ENCODE results near the gene NAIF1. TPM values are rescaled to one million over a fixed set of nuclear protein-coding genes. Genes with fewer than 3 reads are reported as not detected.

Gene NAIF1
- total and polyA plus RNA-seq, 2 experiments from 2014 or later, result 4.9 to 5.5 TPM

DNA sequence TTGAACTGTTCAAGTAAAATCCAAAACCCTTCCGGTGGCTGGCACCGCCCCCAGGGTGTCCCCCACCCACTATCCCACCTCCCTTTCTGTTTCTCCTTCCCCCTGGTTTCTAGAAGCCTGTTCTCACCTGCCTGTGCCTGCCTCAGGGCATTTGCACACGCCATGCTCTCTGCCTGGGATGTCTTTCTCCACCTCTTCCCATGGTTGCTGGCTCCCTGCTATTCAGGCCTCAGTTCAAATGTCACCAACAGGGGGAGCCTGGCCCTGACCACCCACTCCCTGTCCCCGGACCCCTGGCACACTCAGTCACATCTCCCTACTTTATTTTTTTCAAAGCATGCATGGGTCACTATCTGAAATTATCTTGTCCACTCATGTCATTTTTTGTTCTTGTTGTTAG, 46.4 kb downstream of the NAIF1 start:
- H3K9me3 Mint-ChIP-seq, result no peaks in the 10 kb centered on the region; the same call in 2 of the 3 replicates
- Histone ChIP-seq H3K27me3 (ENCODE audit: insufficient read depth) (no peaks in the 10 kb centered on the region), H3K4me3 (no peak overlapping the region), H3K79me2 (replicated peaks; ENCODE audit: insufficient read depth) (no peaks in the 10 kb centered on the region), H3K9me2 (ENCODE audit: insufficient read depth) (no peaks in the 10 kb centered on the region), H3K4me1 (ENCODE audit: insufficient read depth) (no peaks in the 10 kb centered on the region), H3K36me3 (ENCODE audit: insufficient read depth) (no peaks in the 10 kb centered on the region), H2AFZ (no peak overlapping the region), H4K20me1 (replicated peaks; ENCODE audit: insufficient read depth) (no peaks in the 10 kb centered on the region), H3K27ac (ENCODE audit: low read depth) (no peak overlapping the region), H3K4me2 (no peak overlapping the region), H3F3A (replicated peaks; ENCODE audit: low read depth) (no peaks in the 10 kb centered on the region)
- H3K27me3 Mint-ChIP-seq (ENCODE audit: insufficient read depth, low read depth, poor library complexity), result peaks cover 8% of the 10 kb centered on the region
- no peak overlapping the region for H3K27ac Mint-ChIP-seq
- H3K36me3 Mint-ChIP-seq (ENCODE audit: low read depth), result no peaks in the 10 kb centered on the region
- H3K4me1 Mint-ChIP-seq, result no peaks in the 10 kb centered on the region; the same call in 2 of the 3 replicates
- DNase-seq (ENCODE audit: low spot score), result peak; percentile 62
- H3K4me3 Mint-ChIP-seq, result no peak overlapping the region
- peak; percentile 74 for ATAC-seq
- TF ChIP-seq, protein P1, sequence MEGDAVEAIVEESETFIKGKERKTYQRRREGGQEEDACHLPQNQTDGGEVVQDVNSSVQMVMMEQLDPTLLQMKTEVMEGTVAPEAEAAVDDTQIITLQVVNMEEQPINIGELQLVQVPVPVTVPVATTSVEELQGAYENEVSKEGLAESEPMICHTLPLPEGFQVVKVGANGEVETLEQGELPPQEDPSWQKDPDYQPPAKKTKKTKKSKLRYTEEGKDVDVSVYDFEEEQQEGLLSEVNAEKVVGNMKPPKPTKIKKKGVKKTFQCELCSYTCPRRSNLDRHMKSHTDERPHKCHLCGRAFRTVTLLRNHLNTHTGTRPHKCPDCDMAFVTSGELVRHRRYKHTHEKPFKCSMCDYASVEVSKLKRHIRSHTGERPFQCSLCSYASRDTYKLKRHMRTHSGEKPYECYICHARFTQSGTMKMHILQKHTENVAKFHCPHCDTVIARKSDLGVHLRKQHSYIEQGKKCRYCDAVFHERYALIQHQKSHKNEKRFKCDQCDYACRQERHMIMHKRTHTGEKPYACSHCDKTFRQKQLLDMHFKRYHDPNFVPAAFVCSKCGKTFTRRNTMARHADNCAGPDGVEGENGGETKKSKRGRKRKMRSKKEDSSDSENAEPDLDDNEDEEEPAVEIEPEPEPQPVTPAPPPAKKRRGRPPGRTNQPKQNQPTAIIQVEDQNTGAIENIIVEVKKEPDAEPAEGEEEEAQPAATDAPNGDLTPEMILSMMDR (conservative IDR thresholded peaks at IDR 0.05; ENCODE audit: low read depth in 2 of 2), result peak; percentile 59 to 68
- TF ChIP-seq ZNF331 (CRISPR knock-in tag; IDR thresholded peaks at IDR 0.05; ENCODE audit: low read depth), result no peak

GRCh38 chr9:128015696-128016095, 51.4 kb downstream of the NAIF1 start:
- H4K20me1 ChIP-seq (replicated peaks; ENCODE audit: insufficient read depth), result no peaks in the 10 kb centered on the region
- Mint-ChIP-seq H3K27me3 (ENCODE audit: insufficient read depth, low read depth, poor library complexity) (no peaks in the 10 kb centered on the region), H3K4me1 (peaks cover 8% of the 10 kb centered on the region), H3K4me3 (no peak overlapping the region), H3K27ac (no peak overlapping the region), H3K36me3 (ENCODE audit: low read depth) (no peaks in the 10 kb centered on the region), H3K9me3 (no peaks in the 10 kb centered on the region; the same call in 2 of the 3 replicates)
- H3K27ac ChIP-seq (ENCODE audit: low read depth), result no peak overlapping the region
- H3K4me1 ChIP-seq (ENCODE audit: insufficient read depth), result peaks cover 10% of the 10 kb centered on the region
- no peaks in the 10 kb centered on the region for H3K9me2 ChIP-seq (ENCODE audit: insufficient read depth)
- H3K27me3 ChIP-seq (ENCODE audit: insufficient read depth), result no peaks in the 10 kb centered on the region
- no peak overlapping the region for H3K4me2 ChIP-seq
- no peaks in the 10 kb centered on the region for H3K36me3 ChIP-seq (ENCODE audit: insufficient read depth)
- no peak overlapping the region for H2AFZ ChIP-seq
- no peaks in the 10 kb centered on the region for H3K79me2 ChIP-seq (replicated peaks; ENCODE audit: insufficient read depth)
- H3K4me3 ChIP-seq, result no peak overlapping the region
- ATAC-seq (no peak), DNase-seq (ENCODE audit: low spot score) (no peak)
- H3F3A ChIP-seq (replicated peaks; ENCODE audit: low read depth), result no peaks in the 10 kb centered on the region
- no peak for TF ChIP-seq JUNB (IDR thresholded peaks at IDR 0.05; ENCODE audit: unreplicated experiment)
- TF ChIP-seq CREB1 (CRISPR knock-in tag; IDR thresholded peaks at IDR 0.05; ENCODE audit: low read depth), result no peak
- no peak for TF ChIP-seq ZNF114 (CRISPR knock-in tag; IDR thresholded peaks at IDR 0.05)
- TF ChIP-seq, protein P2, sequence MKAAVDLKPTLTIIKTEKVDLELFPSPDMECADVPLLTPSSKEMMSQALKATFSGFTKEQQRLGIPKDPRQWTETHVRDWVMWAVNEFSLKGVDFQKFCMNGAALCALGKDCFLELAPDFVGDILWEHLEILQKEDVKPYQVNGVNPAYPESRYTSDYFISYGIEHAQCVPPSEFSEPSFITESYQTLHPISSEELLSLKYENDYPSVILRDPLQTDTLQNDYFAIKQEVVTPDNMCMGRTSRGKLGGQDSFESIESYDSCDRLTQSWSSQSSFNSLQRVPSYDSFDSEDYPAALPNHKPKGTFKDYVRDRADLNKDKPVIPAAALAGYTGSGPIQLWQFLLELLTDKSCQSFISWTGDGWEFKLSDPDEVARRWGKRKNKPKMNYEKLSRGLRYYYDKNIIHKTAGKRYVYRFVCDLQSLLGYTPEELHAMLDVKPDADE (IDR thresholded peaks at IDR 0.05), result no peak
- TF ChIP-seq, protein P3, sequence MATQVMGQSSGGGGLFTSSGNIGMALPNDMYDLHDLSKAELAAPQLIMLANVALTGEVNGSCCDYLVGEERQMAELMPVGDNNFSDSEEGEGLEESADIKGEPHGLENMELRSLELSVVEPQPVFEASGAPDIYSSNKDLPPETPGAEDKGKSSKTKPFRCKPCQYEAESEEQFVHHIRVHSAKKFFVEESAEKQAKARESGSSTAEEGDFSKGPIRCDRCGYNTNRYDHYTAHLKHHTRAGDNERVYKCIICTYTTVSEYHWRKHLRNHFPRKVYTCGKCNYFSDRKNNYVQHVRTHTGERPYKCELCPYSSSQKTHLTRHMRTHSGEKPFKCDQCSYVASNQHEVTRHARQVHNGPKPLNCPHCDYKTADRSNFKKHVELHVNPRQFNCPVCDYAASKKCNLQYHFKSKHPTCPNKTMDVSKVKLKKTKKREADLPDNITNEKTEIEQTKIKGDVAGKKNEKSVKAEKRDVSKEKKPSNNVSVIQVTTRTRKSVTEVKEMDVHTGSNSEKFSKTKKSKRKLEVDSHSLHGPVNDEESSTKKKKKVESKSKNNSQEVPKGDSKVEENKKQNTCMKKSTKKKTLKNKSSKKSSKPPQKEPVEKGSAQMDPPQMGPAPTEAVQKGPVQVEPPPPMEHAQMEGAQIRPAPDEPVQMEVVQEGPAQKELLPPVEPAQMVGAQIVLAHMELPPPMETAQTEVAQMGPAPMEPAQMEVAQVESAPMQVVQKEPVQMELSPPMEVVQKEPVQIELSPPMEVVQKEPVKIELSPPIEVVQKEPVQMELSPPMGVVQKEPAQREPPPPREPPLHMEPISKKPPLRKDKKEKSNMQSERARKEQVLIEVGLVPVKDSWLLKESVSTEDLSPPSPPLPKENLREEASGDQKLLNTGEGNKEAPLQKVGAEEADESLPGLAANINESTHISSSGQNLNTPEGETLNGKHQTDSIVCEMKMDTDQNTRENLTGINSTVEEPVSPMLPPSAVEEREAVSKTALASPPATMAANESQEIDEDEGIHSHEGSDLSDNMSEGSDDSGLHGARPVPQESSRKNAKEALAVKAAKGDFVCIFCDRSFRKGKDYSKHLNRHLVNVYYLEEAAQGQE (IDR thresholded peaks at IDR 0.05; ENCODE audit: unreplicated experiment), result no peak
- TF ChIP-seq EZH2 (IDR thresholded peaks at IDR 0.05; ENCODE audit: low read depth, unreplicated experiment), result no peak
- TF ChIP-seq, protein P1 (conservative IDR thresholded peaks at IDR 0.05; ENCODE audit: low read depth in 2 of 2), result no peak
- TF ChIP-seq ZNF331 (CRISPR knock-in tag; IDR thresholded peaks at IDR 0.05; ENCODE audit: low read depth), result no peak
- TF ChIP-seq EZH2phosphoT487 (IDR thresholded peaks at IDR 0.05; ENCODE audit: unreplicated experiment), result no peak
- TF ChIP-seq POLR2AphosphoS5 (IDR thresholded peaks at IDR 0.05; ENCODE audit: low read depth), result no peak
- no peak for TF ChIP-seq STAT1 (IDR thresholded peaks at IDR 0.05; ENCODE audit: unreplicated experiment)
- TF ChIP-seq NANOG (IDR thresholded peaks at IDR 0.05; ENCODE audit: borderline replicate concordance), result no peak

Data from GM23338 (cell line).